OCI-LY7 (cell line): ENCODE results near the gene CAMK2B. TPM values are rescaled to one million over a fixed set of nuclear protein-coding genes. Genes with fewer than 3 reads are reported as not detected.

ENCODE experiments used
- BruUV-seq: library from RNA; stranded (reverse); fragments of 400-500 nt; replicated peaks from 2 replicates; lab custom pipeline; 2021; lab: Mats Ljungman, UMichigan
- CTCF ChIA-PET: fragments of 300-600 bp; sonication (Branson Sonifier 250); formaldehyde crosslinking; loops from one replicate; lab custom pipeline; 2022; ENCODE audit warnings: antibody characterized with exemption; ENCODE audit not compliant: unreplicated experiment; lab: Charles Lee
- POLR2A ChIA-PET: fragments of 300-600 bp; sonication (Branson Sonifier 250); formaldehyde crosslinking; loops from one replicate; lab custom pipeline; 2022; ENCODE audit warnings: antibody characterized with exemption; lab: Charles Lee
- DNase-seq: peaks from one replicate; pipeline ENCODE4 v3.0.0-alpha.2; 2015; ENCODE audit warnings: low spot score
- H2AFZ ChIP-seq: fragments of 200-600 bp; sonication (generic), shearing (Covaris generic); 2 replicates; pipeline ENCODE4 v1.6.1; 2014; ENCODE audit warnings: mild to moderate bottlenecking, antibody characterized with exemption, low read length, moderate library complexity
- H3K27ac ChIP-seq: fragments of 200-600 bp; sonication (generic); 2 replicates; pipeline ENCODE4 v1.5.1; 2014; ENCODE audit warnings: mixed run types, low read depth, mild to moderate bottlenecking, moderate library complexity, low read length, inconsistent platforms; ENCODE audit not compliant: poor library complexity, severe bottlenecking
- H3K36me3 ChIP-seq: fragments of 200-600 bp; sonication (generic); 2 replicates; pipeline ENCODE4 v1.6.1; 2014; ENCODE audit warnings: mild to moderate bottlenecking, antibody characterized with exemption, low read length, moderate library complexity, mixed read lengths; ENCODE audit not compliant: insufficient read depth
- H3K4me1 ChIP-seq: fragments of 200-600 bp; sonication (generic); 2 replicates; pipeline ENCODE4 v1.5.1; 2014; ENCODE audit warnings: mild to moderate bottlenecking, low read length; ENCODE audit not compliant: insufficient read depth, poor library complexity, severe bottlenecking
- H3K4me2 ChIP-seq: fragments of 200-600 bp; sonication (generic); 2 replicates; pipeline ENCODE4 v1.6.1; 2014; ENCODE audit warnings: mild to moderate bottlenecking, low read length
- H3K4me3 ChIP-seq: fragments of 200-600 bp; sonication (generic); 2 replicates; pipeline ENCODE4 v1.5.1; 2014; ENCODE audit warnings: mild to moderate bottlenecking, low read depth, low read length; ENCODE audit not compliant: poor library complexity, severe bottlenecking
- H3K79me2 ChIP-seq: fragments of 200-600 bp; sonication (generic); 2 replicates; pipeline ENCODE4 v1.6.1; 2016; ENCODE audit warnings: low read depth, mild to moderate bottlenecking, low read length, moderate library complexity, mixed read lengths; ENCODE audit not compliant: insufficient read depth
- H3K9me2 ChIP-seq: fragments of 200-600 bp; sonication (generic); 2 replicates; pipeline ENCODE4 v1.6.1; 2016; ENCODE audit warnings: mild to moderate bottlenecking, low read length, mixed read lengths; ENCODE audit not compliant: insufficient read depth
- H3K9me3 ChIP-seq: fragments of 200-600 bp; sonication (generic); 2 replicates; pipeline ENCODE4 v1.6.1; 2014; ENCODE audit warnings: mild to moderate bottlenecking, mixed run types, low read length, mixed read lengths
- H4K20me1 ChIP-seq: fragments of 200-600 bp; sonication (generic); 2 replicates; pipeline ENCODE4 v1.6.1; 2014; ENCODE audit warnings: mild to moderate bottlenecking, antibody characterized with exemption, low read length, moderate library complexity, mixed read lengths; ENCODE audit not compliant: insufficient read depth
- CTCF ChIP-seq: fragments of 200-600 bp; sonication (generic); conservative IDR thresholded peaks from 2 replicates; pipeline ENCODE4 v1.5.1; 2014; ENCODE audit warnings: mild to moderate bottlenecking, antibody characterized with exemption, low read length, moderate library complexity, mixed read lengths
- EZH2phosphoT487 ChIP-seq: fragments of 200-600 bp; sonication (generic); IDR thresholded peaks from 2 replicates; pipeline ENCODE4 v1.6.1; 2018; ENCODE audit warnings: low read depth, borderline replicate concordance, mild to moderate bottlenecking, mixed run types, antibody characterized with exemption, low read length, moderate library complexity, mixed read lengths
- intact Hi-C: fragments of 100-400 bp; cut with micrococcal nuclease; formaldehyde crosslinking; loops from one replicate; pipeline ENCODE4 v1.10.0; 2022; ENCODE audit not compliant: unreplicated experiment
- total RNA-seq, 2 experiments: library from RNA; depleted of rRNA in 1 of 2; stranded (reverse); fragments of >200 nt in 1 of 2; shearing (Covaris generic) in 1 of 2; gene quantifications; 2 replicates each; pipeline ENCODE4 v1.2.3, GENCODE V29; 2014 to 2022

The CAMK2B gene
- total RNA-seq, 2 experiments from 2014 or later = 0.66 to 1.1 TPM

DNA sequence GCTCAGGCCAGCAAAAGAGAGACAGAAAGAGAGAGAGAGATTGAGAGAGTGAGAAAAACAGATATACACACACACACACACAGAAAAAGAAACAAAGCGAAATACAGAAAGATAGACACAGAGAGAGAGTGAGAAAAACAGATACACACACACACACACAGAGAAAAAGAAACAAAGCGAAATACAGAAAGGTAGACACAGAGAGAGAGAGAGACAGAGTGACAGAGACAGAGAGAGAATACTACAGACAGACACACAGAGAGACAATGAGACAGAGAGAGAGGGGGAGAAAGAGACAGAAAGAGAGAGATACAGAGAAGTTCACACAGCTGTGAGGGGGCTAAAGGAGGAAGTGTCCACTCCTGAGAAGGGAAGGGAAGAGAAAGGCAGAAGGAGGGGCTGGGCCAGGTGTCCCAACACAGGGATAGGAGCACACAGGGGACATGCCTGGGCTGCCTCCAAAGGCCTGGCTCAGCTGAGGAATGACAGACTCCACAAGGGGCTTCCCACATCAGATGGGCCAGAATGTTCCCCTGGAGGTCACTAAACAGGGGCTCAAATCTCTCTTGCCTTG is 140.4 kb downstream of the CAMK2B start:
- Histone ChIP-seq H2AFZ (no peak overlapping the region), H4K20me1 (no peaks in the 10 kb centered on the region), H3K9me2 (no peaks in the 10 kb centered on the region), H3K4me3 (no peak overlapping the region), H3K9me3 (no peaks in the 10 kb centered on the region), H3K79me2 (no peaks in the 10 kb centered on the region), H3K4me1 (no peaks in the 10 kb centered on the region), H3K36me3 (no peaks in the 10 kb centered on the region), H3K4me2 (no peak overlapping the region), H3K27ac (no peak overlapping the region)
- no peak for TF ChIP-seq CTCF
- no peak for TF ChIP-seq EZH2phosphoT487
- no peak for DNase-seq
- POLR2A ChIA-PET = interaction anchor here (0.5 kb wide), 1 partner anchor 428 kb away, joined by 3 read pairs; no protein-coding TSS in a partner anchor
- intact Hi-C loops = no loop called here
- no TSS peak for BruUV-seq
- CTCF ChIA-PET = no interaction called here

- Histone ChIP-seq H3K27ac (no peak overlapping the region), H3K79me2 (no peaks in the 10 kb centered on the region), H4K20me1 (no peaks in the 10 kb centered on the region), H3K9me2 (no peaks in the 10 kb centered on the region), H3K36me3 (no peaks in the 10 kb centered on the region), H3K9me3 (no peaks in the 10 kb centered on the region), H3K4me1 (no peaks in the 10 kb centered on the region), H2AFZ (no peak overlapping the region), H3K4me3 (no peak overlapping the region), H3K4me2 (no peak overlapping the region)
- intact Hi-C loops = no loop called here
- no peak for DNase-seq
- no peak for TF ChIP-seq CTCF
- no peak for TF ChIP-seq EZH2phosphoT487
- no TSS peak for BruUV-seq
- ChIA-PET POLR2A (interaction anchor here (0.5 kb wide), 1 partner anchor 428 kb away, joined by 3 read pairs; no protein-coding TSS in a partner anchor), CTCF (no interaction called here)
Observed at GRCh38 chr7:44184206-44184872, 141.1 kb downstream of the CAMK2B start.

DNA sequence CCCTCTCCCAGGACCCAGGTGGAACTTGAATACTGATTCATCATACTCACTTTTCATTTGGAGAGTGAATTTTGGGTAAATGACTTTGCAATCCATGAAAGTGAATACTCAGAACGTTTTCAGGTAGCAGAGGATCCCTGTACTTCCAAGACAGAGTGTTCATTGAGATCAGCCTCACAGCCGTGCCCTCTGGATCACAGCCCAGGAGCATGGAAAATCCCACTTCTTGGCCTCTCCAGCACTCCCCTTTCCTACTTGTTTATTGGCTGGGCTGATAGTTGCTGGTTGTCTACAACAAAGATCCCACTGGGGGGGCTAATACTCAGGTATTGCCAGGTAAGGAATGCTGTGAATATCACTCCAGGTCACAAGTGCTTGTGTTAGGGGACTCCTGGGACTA is 142.0 kb downstream of the CAMK2B start:
- H2AFZ ChIP-seq = no peak overlapping the region
- CTCF ChIA-PET = no interaction called here
- intact Hi-C loops = no loop called here

More for the DNA sequence above, 142.0 kb downstream of the CAMK2B start:
- H4K20me1 ChIP-seq = no peaks in the 10 kb centered on the region
- no peaks in the 10 kb centered on the region for H3K9me3 ChIP-seq
- no peaks in the 10 kb centered on the region for H3K79me2 ChIP-seq
- no TSS peak for BruUV-seq
- no peak overlapping the region for H3K4me2 ChIP-seq
- H3K9me2 ChIP-seq = no peaks in the 10 kb centered on the region
- no peak overlapping the region for H3K27ac ChIP-seq
- no peak overlapping the region for H3K4me3 ChIP-seq
- H3K4me1 ChIP-seq = no peaks in the 10 kb centered on the region
- no peaks in the 10 kb centered on the region for H3K36me3 ChIP-seq
- DNase-seq = no peak
- TF ChIP-seq CTCF (no peak), EZH2phosphoT487 (no peak)
- POLR2A ChIA-PET = no interaction called here
